GM12864 (cell line): ENCODE data around the gene SLC27A4.
A peak's percentile ranks its signal among the peaks of the same experiment; 100 is the strongest.

Experiments used
- DNase-seq: peaks from one replicate; pipeline ENCODE4 v3.0.0-alpha.2; 2011; ENCODE audit warnings: low read depth
- H3K4me3 ChIP-seq: 2 replicates; pipeline ENCODE4 v1.5.1; 2011; ENCODE audit warnings: mild to moderate bottlenecking, low read depth, low read length, control low read depth
- CTCF ChIP-seq: IDR thresholded peaks from 2 replicates; pipeline ENCODE4 v1.5.1; 2011; ENCODE audit warnings: low read depth, mild to moderate bottlenecking, moderate library complexity, low read length, control low read depth, inconsistent platforms; ENCODE audit errors: missing control alignments

Gene SLC27A4

GRCh38 chr9:128349772-128350171 is 9.4 kb downstream of the SLC27A4 start:
- no peak for TF ChIP-seq CTCF
- H3K4me3 ChIP-seq, result no peak overlapping the region

GRCh38 chr9:128355451-128355850 is 15.1 kb downstream of the SLC27A4 start:
- DNase-seq, result no peak
- TF ChIP-seq CTCF, result no peak
- no peak overlapping the region for H3K4me3 ChIP-seq

More at GRCh38 chr9:128349772-128350171, 9.4 kb downstream of the SLC27A4 start:
- DNase-seq, result no peak

GRCh38 chr9:128358090-128358489 is 17.8 kb downstream of the SLC27A4 start:
- no peak for TF ChIP-seq CTCF
- H3K4me3 ChIP-seq, result no peak overlapping the region
- no peak for DNase-seq

GRCh38 chr9:128358861-128359260 is 18.5 kb downstream of the SLC27A4 start:
- H3K4me3 ChIP-seq, result no peak overlapping the region
- no peak for DNase-seq
- no peak for TF ChIP-seq CTCF

GRCh38 chr9:128360826-128361225 is 20.5 kb downstream of the SLC27A4 start:
- no peak overlapping the region for H3K4me3 ChIP-seq
- no peak for DNase-seq
- no peak for TF ChIP-seq CTCF

- no peak for DNase-seq
- TF ChIP-seq CTCF, result no peak
- H3K4me3 ChIP-seq, result peak overlapping the region; percentile 18; the same call in 1 of the 2 replicates
Measured at GRCh38 chr9:128361296-128361985, 21.1 kb downstream of the SLC27A4 start.

- peak overlapping the region; percentile 18 for H3K4me3 ChIP-seq
- TF ChIP-seq CTCF, result peak; percentile 95
- no peak for DNase-seq
Measured at GRCh38 chr9:128361986-128362646, 21.8 kb downstream of the SLC27A4 start.
